Body of pancreas (tissue), 4 donors: ENCODE data around the gene HTATSF1. TPM values are rescaled to one million over a fixed set of nuclear protein-coding genes. Genes with fewer than 3 reads are reported as not detected.

ENCODE experiments used
- ATAC-seq: fragments of 150-250 bp; one replicate; pipeline ENCODE4 v1.9.1; 2016
- DNase-seq, 4 donors: peaks; one replicate each; pipeline ENCODE4 v3.0.0-alpha.2; 2019
- H3K27ac ChIP-seq, 4 donors: fragments of 200-600 bp; sonication (generic); 1 replicate in 3 of 4; 2 replicates in 1 of 4; pipeline versions ENCODE4 v1.5.1 to v1.6.1; 2016 to 2019; ENCODE audit warnings: mild to moderate bottlenecking in 1 of 4, mixed read lengths in 1 of 4, moderate library complexity in 1 of 4
- H3K27me3 ChIP-seq, 2 donors: fragments of 200-600 bp; sonication (generic); one replicate each; pipeline ENCODE4 v1.6.0; 2016; ENCODE audit warnings: mild to moderate bottlenecking in 1 of 2
- H3K36me3 ChIP-seq, 2 donors: fragments of 200-600 bp; sonication (generic); replicated peaks in 1 of 2; 2 replicates each; pipeline ENCODE4 v1.5.1; 2016; ENCODE audit warnings: low read depth in 2 of 2; ENCODE audit not compliant: insufficient read depth in 1 of 2
- H3K4me1 ChIP-seq: fragments of 200-600 bp; sonication (generic); one replicate; pipeline ENCODE4 v1.6.0; 2016
- H3K4me3 ChIP-seq, 2 donors: fragments of 200-600 bp; sonication (generic); 1 replicate in 1 of 2; 2 replicates in 1 of 2; pipeline ENCODE4 v1.5.1; 2016 to 2019
- H3K9me3 ChIP-seq, 3 donors: fragments of 200-600 bp; sonication (generic); 1 replicate in 2 of 3; 2 replicates in 1 of 3; pipeline ENCODE4 v1.5.1; 2016
- POLR2A ChIP-seq, 3 donors: fragments of 450-650 bp; IDR thresholded peaks; one replicate each; pipeline ENCODE4 v1.6.1; 2016; ENCODE audit warnings: antibody characterized with exemption in 3 of 3, mild to moderate bottlenecking in 2 of 3
- WGBS, 2 donors: methylation state at CpG; one replicate each; pipeline ENCODE4 v1.1.5; 2017; 5-methylcytosine and 5-hydroxymethylcytosine counted together
- intact Hi-C: fragments of 100-400 bp; cut with DNase I; formaldehyde crosslinking; loops from one replicate; pipeline ENCODE4 v1.15.1; 2023
- total RNA-seq, 2 donors: library from RNA; depleted of rRNA; stranded (reverse); fragments of >200 nt; gene quantifications; one replicate each; pipeline ENCODE4 v1.1.0, GENCODE V29; 2016
- TF ChIP-seq, protein P1 (sequence below), 7 experiments: fragments of 450-650 bp in 4 of 7; fragments of 200-600 bp in 3 of 7; sonication (generic) in 3 of 7; IDR thresholded peaks; one replicate each; pipeline ENCODE4 v1.5.1; 2016 to 2019; ENCODE audit warnings: antibody characterized with exemption in 7 of 7

Gene HTATSF1, protein sequence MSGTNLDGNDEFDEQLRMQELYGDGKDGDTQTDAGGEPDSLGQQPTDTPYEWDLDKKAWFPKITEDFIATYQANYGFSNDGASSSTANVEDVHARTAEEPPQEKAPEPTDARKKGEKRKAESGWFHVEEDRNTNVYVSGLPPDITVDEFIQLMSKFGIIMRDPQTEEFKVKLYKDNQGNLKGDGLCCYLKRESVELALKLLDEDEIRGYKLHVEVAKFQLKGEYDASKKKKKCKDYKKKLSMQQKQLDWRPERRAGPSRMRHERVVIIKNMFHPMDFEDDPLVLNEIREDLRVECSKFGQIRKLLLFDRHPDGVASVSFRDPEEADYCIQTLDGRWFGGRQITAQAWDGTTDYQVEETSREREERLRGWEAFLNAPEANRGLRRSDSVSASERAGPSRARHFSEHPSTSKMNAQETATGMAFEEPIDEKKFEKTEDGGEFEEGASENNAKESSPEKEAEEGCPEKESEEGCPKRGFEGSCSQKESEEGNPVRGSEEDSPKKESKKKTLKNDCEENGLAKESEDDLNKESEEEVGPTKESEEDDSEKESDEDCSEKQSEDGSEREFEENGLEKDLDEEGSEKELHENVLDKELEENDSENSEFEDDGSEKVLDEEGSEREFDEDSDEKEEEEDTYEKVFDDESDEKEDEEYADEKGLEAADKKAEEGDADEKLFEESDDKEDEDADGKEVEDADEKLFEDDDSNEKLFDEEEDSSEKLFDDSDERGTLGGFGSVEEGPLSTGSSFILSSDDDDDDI
- 10 to 100 TPM; 27.8 to 44.2 TPM for total RNA-seq

DNA sequence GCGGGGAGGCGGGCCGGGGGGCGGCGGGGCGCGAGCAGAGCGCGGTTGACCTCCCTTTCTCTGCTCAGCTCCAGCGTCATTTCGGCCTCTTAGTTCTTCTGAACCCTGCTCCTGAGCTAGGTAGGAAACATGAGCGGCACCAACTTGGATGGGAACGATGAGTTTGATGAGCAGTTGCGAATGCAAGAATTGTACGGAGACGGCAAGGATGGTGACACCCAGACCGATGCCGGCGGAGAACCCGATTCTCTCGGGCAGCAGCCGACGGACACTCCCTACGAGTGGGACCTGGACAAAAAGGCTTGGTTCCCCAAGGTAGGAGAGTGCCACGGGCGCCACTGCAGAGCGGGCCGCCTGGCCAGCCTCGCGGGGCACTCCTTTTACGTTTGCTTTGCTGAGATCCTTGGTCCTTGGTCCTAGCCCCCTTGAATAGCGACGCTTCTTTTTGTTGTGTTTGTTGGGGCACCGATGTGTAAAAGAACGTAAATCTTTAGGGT lies at the start of gene HTATSF1:
TSS of gene HTATSF1 (plus strand) at position 37 of the 497 bp plus-strand sequence. CDS start at position 130, 93 bp downstream.
- TF ChIP-seq POLR2A (IDR thresholded peaks at IDR 0.05), result no peak
- TF ChIP-seq, protein P1, sequence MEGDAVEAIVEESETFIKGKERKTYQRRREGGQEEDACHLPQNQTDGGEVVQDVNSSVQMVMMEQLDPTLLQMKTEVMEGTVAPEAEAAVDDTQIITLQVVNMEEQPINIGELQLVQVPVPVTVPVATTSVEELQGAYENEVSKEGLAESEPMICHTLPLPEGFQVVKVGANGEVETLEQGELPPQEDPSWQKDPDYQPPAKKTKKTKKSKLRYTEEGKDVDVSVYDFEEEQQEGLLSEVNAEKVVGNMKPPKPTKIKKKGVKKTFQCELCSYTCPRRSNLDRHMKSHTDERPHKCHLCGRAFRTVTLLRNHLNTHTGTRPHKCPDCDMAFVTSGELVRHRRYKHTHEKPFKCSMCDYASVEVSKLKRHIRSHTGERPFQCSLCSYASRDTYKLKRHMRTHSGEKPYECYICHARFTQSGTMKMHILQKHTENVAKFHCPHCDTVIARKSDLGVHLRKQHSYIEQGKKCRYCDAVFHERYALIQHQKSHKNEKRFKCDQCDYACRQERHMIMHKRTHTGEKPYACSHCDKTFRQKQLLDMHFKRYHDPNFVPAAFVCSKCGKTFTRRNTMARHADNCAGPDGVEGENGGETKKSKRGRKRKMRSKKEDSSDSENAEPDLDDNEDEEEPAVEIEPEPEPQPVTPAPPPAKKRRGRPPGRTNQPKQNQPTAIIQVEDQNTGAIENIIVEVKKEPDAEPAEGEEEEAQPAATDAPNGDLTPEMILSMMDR (IDR thresholded peaks at IDR 0.05), result no peak
- Histone ChIP-seq H3K27me3 (no peaks in the 10 kb centered on the region), H3K4me3 (peak within 1 kb of the TSS; percentile 27 to 60), H3K36me3 (no peaks in the 10 kb centered on the region), H3K27ac (peak within 1 kb of the TSS; percentile 79 to 97 (median 89)), H3K9me3 (no peaks in the 10 kb centered on the region), H3K4me1 (peaks cover 11% of the 10 kb centered on the region)
- 0 to 4% methylated on average over 4 to 24 of the region's 35 CpGs for WGBS, 2 donors
- DNase-seq (no peak), ATAC-seq (peak; percentile 7)
- intact Hi-C loops, result no loop called here

DNA sequence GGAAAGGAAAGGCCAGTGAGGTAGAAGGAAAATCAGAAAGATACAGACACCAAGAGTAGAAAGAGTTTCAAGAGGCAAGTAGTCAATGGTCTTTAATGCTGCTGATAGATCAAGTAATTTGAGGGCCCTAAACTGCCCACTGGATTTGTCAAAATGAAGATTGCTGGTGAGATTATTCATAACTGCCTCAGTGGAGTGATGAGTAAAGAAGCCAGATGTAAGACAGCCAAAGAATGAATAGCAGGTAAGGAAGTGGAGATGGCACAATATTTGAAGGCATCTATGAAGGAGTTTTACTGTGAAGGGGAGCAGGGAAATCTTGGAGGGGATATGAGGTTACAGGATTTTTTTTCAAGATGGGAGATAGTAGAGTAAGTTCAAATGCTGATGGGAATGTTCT lies 49.4 kb upstream of the HTATSF1 start:
- intact Hi-C loops, result no loop called here
- H3K27ac ChIP-seq, result no peak overlapping the region
- no peak overlapping the region for H3K4me3 ChIP-seq
- no peaks in the 10 kb centered on the region for H3K36me3 ChIP-seq
- no peak for TF ChIP-seq POLR2A (IDR thresholded peaks at IDR 0.05)
- TF ChIP-seq, protein P1 (IDR thresholded peaks at IDR 0.05), result no peak
- no peaks in the 10 kb centered on the region for H3K4me1 ChIP-seq
- no peaks in the 10 kb centered on the region for H3K27me3 ChIP-seq
- H3K9me3 ChIP-seq, result no peaks in the 10 kb centered on the region
- no peak for DNase-seq
- ATAC-seq, result no peak

DNA sequence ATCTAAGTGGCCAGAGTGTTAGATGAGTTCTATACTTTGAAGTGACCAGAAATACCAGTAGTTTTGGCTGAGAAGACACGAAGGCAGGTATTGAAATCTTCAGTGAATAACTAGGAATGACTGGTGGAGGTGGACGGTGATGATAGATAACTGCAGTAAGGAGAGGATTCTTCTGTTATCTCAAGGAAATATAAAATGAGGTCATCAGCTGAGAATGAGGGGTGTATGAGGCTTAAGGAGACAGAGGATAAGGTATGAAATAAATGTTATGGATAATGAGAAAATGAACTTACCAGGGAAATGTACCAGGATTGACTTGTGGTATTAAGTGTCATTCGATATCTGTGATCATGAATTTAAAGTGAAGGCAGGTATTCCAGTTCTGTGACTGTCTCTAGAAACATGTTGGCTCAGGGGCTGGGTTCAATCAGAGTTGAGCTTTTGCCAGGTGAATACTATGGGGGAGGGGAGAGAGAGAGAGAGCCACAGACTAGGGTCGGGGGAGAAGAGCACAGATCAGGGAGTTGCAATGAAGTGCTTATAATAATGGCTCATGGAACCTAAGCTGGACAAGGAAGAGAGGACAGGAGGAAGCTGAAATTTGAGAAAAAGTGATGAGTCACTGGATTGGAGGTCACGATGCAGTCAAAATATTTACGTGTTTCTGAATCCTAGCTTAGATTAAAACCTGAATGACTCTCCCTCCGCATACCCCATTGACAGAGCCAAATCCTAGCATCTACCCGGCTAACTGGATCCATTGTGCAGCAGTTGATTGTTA lies 47.2 kb upstream of the HTATSF1 start:
- Histone ChIP-seq H3K27ac (no peak overlapping the region), H3K36me3 (no peaks in the 10 kb centered on the region), H3K27me3 (no peaks in the 10 kb centered on the region), H3K4me3 (no peak overlapping the region), H3K4me1 (no peaks in the 10 kb centered on the region), H3K9me3 (no peaks in the 10 kb centered on the region)
- ATAC-seq (no peak), DNase-seq (no peak)
- TF ChIP-seq POLR2A (IDR thresholded peaks at IDR 0.05), result no peak
- TF ChIP-seq, protein P1 (IDR thresholded peaks at IDR 0.05), result no peak
- intact Hi-C loops, result no loop called here
- 58 to 76% methylated on average over 8 of the region's 8 CpGs for WGBS, 2 donors

DNA sequence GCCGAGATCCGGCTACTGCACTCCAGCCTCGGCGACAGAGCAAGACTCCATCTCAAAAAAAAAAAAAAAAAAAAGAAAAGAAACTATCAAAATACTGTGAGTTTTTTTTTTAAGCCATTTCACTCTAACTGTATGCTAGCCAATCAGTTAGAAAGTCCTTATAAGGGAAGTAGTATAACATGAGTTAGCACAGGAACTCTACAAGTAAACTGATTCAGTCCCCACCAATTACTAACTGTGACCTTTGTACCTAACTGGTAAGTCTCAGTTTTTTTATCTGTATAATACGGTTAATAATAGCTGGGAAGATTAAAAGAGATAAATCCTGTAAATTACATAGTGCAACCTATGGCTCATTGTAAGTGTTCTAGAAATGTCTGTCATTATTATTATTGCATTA lies 44.8 kb upstream of the HTATSF1 start:
- 52 to 73% methylated on average over 3 to 5 of the region's 5 CpGs for WGBS, 2 donors
- ATAC-seq, result no peak
- H3K4me1 ChIP-seq, result no peaks in the 10 kb centered on the region

More for the DNA sequence above, 44.8 kb upstream of the HTATSF1 start:
- DNase-seq, result no peak
- Histone ChIP-seq H3K4me3 (no peak overlapping the region), H3K9me3 (no peaks in the 10 kb centered on the region), H3K27ac (no peak overlapping the region), H3K27me3 (no peaks in the 10 kb centered on the region), H3K36me3 (no peaks in the 10 kb centered on the region)
- intact Hi-C loops, result no loop called here
- TF ChIP-seq, protein P1 (IDR thresholded peaks at IDR 0.05), result no peak
- no peak for TF ChIP-seq POLR2A (IDR thresholded peaks at IDR 0.05)
